ENCODE results near the gene MYO1D. TPM values are rescaled to one million over a fixed set of nuclear protein-coding genes. Genes with fewer than 3 reads are reported as not detected.

The MYO1D gene
- total and polyA plus RNA-seq, 4 donors: 4.5 to 22.9 (median 13.3) TPM

GRCh38 chr17:32487473-32488176, 389.3 kb downstream of the MYO1D start:
- 46% methylated on average over 59 of the region's 59 CpGs for WGBS
- no peak for DNase-seq (ENCODE audit: low spot score)
- peaks cover 8 to 12% (median 10%) of the 10 kb centered on the region in 4 donors for H3K4me1 ChIP-seq (ENCODE audit: control insufficient read depth in 4 of 4, insufficient read depth in 4 of 4, low read length in 3 of 4)
- H3K4me3 ChIP-seq (ENCODE audit: low read depth in 1 of 3, low read length in 3 of 3): peak overlapping the region in 2 of 3 donors; percentile 43 to 83
- peaks cover 0 to 1% (median under 1%) of the 10 kb centered on the region in 4 donors for H3K36me3 ChIP-seq (ENCODE audit: control insufficient read depth in 4 of 4, insufficient read depth in 3 of 4, low read depth in 1 of 4, low read length in 3 of 4)
- H3K27ac ChIP-seq (ENCODE audit: low read depth in 1 of 2, low read length in 2 of 2): no peak overlapping the region
- H3K27me3 ChIP-seq (ENCODE audit: control insufficient read depth in 4 of 4, insufficient read depth in 4 of 4, low read length in 3 of 4): no peaks in the 10 kb centered on the region
- TF ChIP-seq ZBTB33 (IDR thresholded peaks at IDR 0.05) (no peak), TAF1 (conservative IDR thresholded peaks at IDR 0.05) (no peak), EGR1 (IDR thresholded peaks at IDR 0.05; ENCODE audit: low read depth in 2 of 2) (no peak), REST (IDR thresholded peaks at IDR 0.05) (no peak), SP1 (IDR thresholded peaks at IDR 0.05) (no peak), FOXA2 (IDR thresholded peaks at IDR 0.05) (no peak), RAD21 (IDR thresholded peaks at IDR 0.05) (no peak), ATF3 (IDR thresholded peaks at IDR 0.05) (no peak), HNF4A (conservative IDR thresholded peaks at IDR 0.05) (no peak), CTCF (IDR thresholded peaks at IDR 0.05; ENCODE audit: low read depth, low read length, missing input control) (no peak), YY1 (IDR thresholded peaks at IDR 0.05) (no peak), MAX (IDR thresholded peaks at IDR 0.05) (no peak), FOXA1 (IDR thresholded peaks at IDR 0.05) (no peak), RXRA (IDR thresholded peaks at IDR 0.05) (no peak), GABPA (IDR thresholded peaks at IDR 0.05 in 1 of 2, conservative IDR thresholded peaks at IDR 0.05 in 1 of 2) (no peak), NR2F2 (IDR thresholded peaks at IDR 0.05) (no peak)
- H3K9ac ChIP-seq (ENCODE audit: low read depth in 1 of 2, low read length in 2 of 2): peak overlapping the region in 1 of 2 donors; percentile 22
- H3K9me3 ChIP-seq (ENCODE audit: control insufficient read depth in 4 of 4, low read length in 3 of 4): no peaks in the 10 kb centered on the region

All from liver (tissue), 9 donors.